Liver (tissue), 3 donors: ENCODE results near the gene MTHFSD.

Experiments
- ATF3 ChIP-seq: IDR thresholded peaks from 2 replicates; pipeline ENCODE4 v1.6.1; 2016; ENCODE audit warnings: antibody characterized with exemption
- CTCF ChIP-seq: fragments of 150-350 bp; IDR thresholded peaks from 2 replicates; pipeline ENCODE4 v1.5.1; 2017; ENCODE audit warnings: improper control_type of control experiment, low read depth, low read length; ENCODE audit not compliant: missing input control
- FOXA1 ChIP-seq: IDR thresholded peaks from 2 replicates; pipeline ENCODE4 v1.6.1; 2016; ENCODE audit warnings: antibody characterized with exemption
- HNF4G ChIP-seq: IDR thresholded peaks from 2 replicates; pipeline ENCODE4 v1.6.1; 2016; ENCODE audit warnings: antibody characterized with exemption
- JUND ChIP-seq, 2 donors: IDR thresholded peaks; 2 replicates each; pipeline ENCODE4 v1.6.1; 2016; ENCODE audit warnings: antibody characterized with exemption in 2 of 2
- MAX ChIP-seq: IDR thresholded peaks from 2 replicates; pipeline ENCODE4 v1.6.1; 2016; ENCODE audit warnings: antibody characterized with exemption
- RAD21 ChIP-seq, 2 donors: IDR thresholded peaks; 2 replicates each; pipeline ENCODE4 v1.6.1; 2016; ENCODE audit warnings: antibody characterized with exemption in 2 of 2, mild to moderate bottlenecking in 2 of 2
- REST ChIP-seq: IDR thresholded peaks from 2 replicates; pipeline ENCODE4 v1.6.1; 2016; ENCODE audit warnings: antibody characterized with exemption, mild to moderate bottlenecking
- RXRA ChIP-seq, 2 donors: IDR thresholded peaks; 2 replicates each; pipeline ENCODE4 v1.6.1; 2017 to 2018; ENCODE audit warnings: antibody characterized with exemption in 2 of 2, mild to moderate bottlenecking in 1 of 2
- SP1 ChIP-seq: IDR thresholded peaks from 2 replicates; pipeline ENCODE4 v1.6.1; 2018; ENCODE audit warnings: antibody characterized with exemption, mild to moderate bottlenecking
- TAF1 ChIP-seq: conservative IDR thresholded peaks from 2 replicates; pipeline ENCODE4 v1.6.1; 2016; ENCODE audit warnings: antibody characterized with exemption, mild to moderate bottlenecking
- YY1 ChIP-seq: IDR thresholded peaks from 2 replicates; pipeline ENCODE4 v1.6.1; 2016; ENCODE audit warnings: antibody characterized with exemption, mild to moderate bottlenecking
- donor health status: healthy.
- donor health status: healthy.

- TF ChIP-seq ATF3 (no peak), SP1 (no peak), CTCF (no peak), RAD21 (IDR thresholded peaks at IDR 0.05) (no peak), HNF4G (no peak), TAF1 (no peak), YY1 (no peak), REST (no peak), MAX (no peak), JUND (IDR thresholded peaks at IDR 0.05) (no peak), RXRA (IDR thresholded peaks at IDR 0.05) (no peak), FOXA1 (no peak)
Measured at GRCh38 chr16:86495357-86495701, 59.7 kb downstream of the MTHFSD start.
